Muscle of leg (tissue), 11 donors: ENCODE results near the gene PLA2G6. TPM values are rescaled to one million over a fixed set of nuclear protein-coding genes. Genes with fewer than 3 reads are reported as not detected.

Experiments
- DNase-seq: peaks from one replicate; pipeline ENCODE4 v3.0.0; 2013
- H3K27ac ChIP-seq: one replicate; pipeline ENCODE4 v1.5.1; 2013; ENCODE audit warnings: mild to moderate bottlenecking, low read length, control low read depth
- H3K27me3 ChIP-seq: one replicate; pipeline ENCODE4 v1.6.1; 2013; ENCODE audit warnings: low read length; ENCODE audit not compliant: control insufficient read depth, insufficient read depth
- H3K36me3 ChIP-seq: one replicate; pipeline ENCODE4 v1.6.1; 2013; ENCODE audit warnings: low read length; ENCODE audit not compliant: control insufficient read depth, insufficient read depth
- H3K4me1 ChIP-seq: one replicate; pipeline ENCODE4 v1.6.1; 2013; ENCODE audit warnings: low read length; ENCODE audit not compliant: control insufficient read depth, insufficient read depth
- H3K4me3 ChIP-seq: one replicate; pipeline ENCODE4 v1.5.1; 2013; ENCODE audit warnings: low read length, control low read depth
- H3K9me3 ChIP-seq: replicated peaks from 2 replicates; pipeline ENCODE4 v1.6.1; 2013; ENCODE audit warnings: low read depth, low read length; ENCODE audit not compliant: control insufficient read depth
- whole genome bisulfite sequencing: methylation state at CpG from one replicate; pipeline ENCODE4 v1.1.5; 2013; ENCODE audit warnings: missing lambda C conversion rate; ENCODE audit not compliant: insufficient coverage; 5-methylcytosine and 5-hydroxymethylcytosine counted together
- polyA plus RNA-seq, 8 donors: library from polyadenylated mRNA; unstranded; fragments of 120-200 nt; gene quantifications; one replicate each; pipeline versions ENCODE4 v1.2.1 to v1.2.3, GENCODE V29; 2013; ENCODE audit warnings: inconsistent platforms in 1 of 8, low replicate concordance in 1 of 8; ENCODE audit not compliant: insufficient read length in 8 of 8, insufficient read depth in 1 of 8
- total RNA-seq: library from RNA; stranded (reverse); fragments of 120-200 nt; gene quantifications from one replicate; pipeline ENCODE4 v1.2.4, GENCODE V29; 2013

The PLA2G6 gene
- total and polyA plus RNA-seq, 9 donors, result 6.3 to 14.2 (median 10.1) TPM

GRCh38 chr22:38072322-38073149, 109.1 kb downstream of the PLA2G6 start:
- H3K4me1 ChIP-seq, result peaks cover 51% of the 10 kb centered on the region
- H3K4me3 ChIP-seq, result no peak overlapping the region
- no peaks in the 10 kb centered on the region for H3K27me3 ChIP-seq
- WGBS, result 90% methylated on average over 24 of the region's 25 CpGs
- peaks cover 44% of the 10 kb centered on the region for H3K36me3 ChIP-seq
- no peak for DNase-seq
- H3K9me3 ChIP-seq, result no peaks in the 10 kb centered on the region
- no peak overlapping the region for H3K27ac ChIP-seq

- peaks cover 44% of the 10 kb centered on the region for H3K36me3 ChIP-seq
Observed at GRCh38 chr22:38071421-38072321, 110.0 kb downstream of the PLA2G6 start.

DNA sequence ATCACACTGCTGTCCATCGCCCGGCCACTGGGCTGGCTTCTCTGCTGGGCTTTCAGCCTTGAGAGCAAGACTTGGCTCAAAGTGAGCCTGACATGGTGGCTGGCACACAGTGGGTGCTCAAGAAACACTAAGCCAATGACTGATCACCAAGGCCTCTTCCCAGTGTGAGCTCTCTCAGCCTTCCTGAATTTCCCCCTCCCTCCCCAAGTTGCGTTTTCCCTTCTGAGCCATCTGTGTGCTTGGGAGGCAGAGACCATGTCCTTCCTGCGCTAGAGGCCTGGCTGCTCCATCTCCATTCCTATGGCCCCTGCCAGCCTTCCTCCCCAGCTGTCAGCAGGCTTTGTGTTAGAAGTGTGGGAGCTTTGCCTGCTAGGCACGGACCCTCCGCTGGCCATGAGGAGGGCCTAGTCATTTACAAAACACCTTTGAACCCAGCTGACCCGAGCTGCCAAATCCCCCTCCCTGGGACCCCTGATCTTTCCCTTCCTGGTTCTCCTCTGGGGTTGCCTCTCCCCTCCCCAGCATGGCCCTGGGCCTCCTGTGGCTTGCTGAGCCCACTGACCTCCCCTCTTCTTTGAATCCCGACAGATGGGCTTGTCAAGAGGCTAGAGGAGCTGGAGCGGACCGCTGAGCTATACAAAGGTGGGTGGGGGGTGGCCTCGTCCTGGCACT, 111.2 kb downstream of the PLA2G6 start:
- Histone ChIP-seq H3K4me1 (peaks cover 60% of the 10 kb centered on the region), H3K36me3 (peaks cover 51% of the 10 kb centered on the region), H3K27ac (peak overlapping the region; percentile 94), H3K4me3 (no peak overlapping the region), H3K27me3 (no peaks in the 10 kb centered on the region), H3K9me3 (no peaks in the 10 kb centered on the region)
- no peak for DNase-seq
- WGBS, result 63% methylated on average over 5 of the region's 11 CpGs

More at GRCh38 chr22:38071421-38072321, 110.0 kb downstream of the PLA2G6 start:
- Histone ChIP-seq H3K9me3 (no peaks in the 10 kb centered on the region), H3K4me3 (no peak overlapping the region), H3K27me3 (no peaks in the 10 kb centered on the region), H3K27ac (peak overlapping the region; percentile 94), H3K4me1 (peaks cover 58% of the 10 kb centered on the region)
- DNase-seq, result no peak
- 85% methylated on average over 21 of the region's 22 CpGs for WGBS

DNA sequence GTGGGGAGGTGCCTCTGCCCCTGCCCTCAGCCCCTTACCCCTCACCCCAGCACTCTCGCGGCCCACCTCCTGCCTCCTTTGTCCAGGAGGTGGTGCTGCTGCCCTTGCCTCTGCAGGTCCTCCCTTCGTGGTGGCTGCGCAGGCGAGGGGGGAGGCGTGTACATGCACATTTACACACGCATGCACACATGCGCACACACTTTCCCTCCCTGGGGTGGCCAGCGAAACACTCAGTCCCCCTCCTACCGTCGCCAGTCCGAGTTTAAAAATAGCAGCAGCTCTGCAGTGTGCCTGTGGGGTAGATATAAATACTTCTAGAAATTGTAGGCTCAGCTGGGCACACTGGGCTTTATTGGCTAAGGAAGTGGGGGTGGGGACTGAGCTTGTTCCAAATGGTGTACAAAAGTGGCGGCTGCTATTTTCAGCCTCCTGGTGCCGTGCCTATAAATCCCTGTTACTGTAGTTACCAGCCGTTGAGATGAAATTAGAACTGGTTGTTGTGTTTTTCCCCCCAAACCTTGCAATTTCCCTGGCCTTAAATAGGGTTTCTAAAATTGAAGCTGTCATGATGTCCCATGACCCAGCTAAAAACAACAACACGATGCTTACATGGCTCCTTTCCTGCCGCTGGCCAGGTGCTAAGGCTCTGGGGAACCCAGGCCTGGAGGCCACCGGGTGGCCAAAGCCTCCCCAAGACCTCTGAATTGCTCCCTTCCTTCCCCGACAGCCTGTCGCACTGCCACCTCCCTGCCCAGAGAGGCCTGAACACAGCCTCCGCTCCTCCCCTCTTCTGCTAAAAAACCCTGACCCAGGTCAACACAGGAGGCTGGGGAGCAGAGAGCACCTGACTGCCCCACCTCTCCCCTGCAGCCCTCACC, 112.0 kb downstream of the PLA2G6 start:
- WGBS, result 54% methylated on average over 6 of the region's 21 CpGs
- peak; percentile 84 for DNase-seq
- no peaks in the 10 kb centered on the region for H3K9me3 ChIP-seq
- peak overlapping the region; percentile 94 for H3K27ac ChIP-seq
- H3K36me3 ChIP-seq, result peaks cover 59% of the 10 kb centered on the region
- H3K4me3 ChIP-seq, result peak overlapping the region; percentile 21
- H3K27me3 ChIP-seq, result no peaks in the 10 kb centered on the region
- H3K4me1 ChIP-seq, result peaks cover 60% of the 10 kb centered on the region

- WGBS, result 75% methylated on average over 7 of the region's 13 CpGs
- DNase-seq, result no peak
- H3K27me3 ChIP-seq, result no peaks in the 10 kb centered on the region
- peak overlapping the region; percentile 21 for H3K4me3 ChIP-seq
- peaks cover 54% of the 10 kb centered on the region for H3K36me3 ChIP-seq
- peak overlapping the region; percentile 94 for H3K27ac ChIP-seq
- no peaks in the 10 kb centered on the region for H3K9me3 ChIP-seq
- peaks cover 60% of the 10 kb centered on the region for H3K4me1 ChIP-seq
Observed at GRCh38 chr22:38068641-38069371, 112.8 kb downstream of the PLA2G6 start.

- 86% methylated on average over 13 of the region's 13 CpGs for WGBS
- no peak for DNase-seq
- H3K36me3 ChIP-seq, result peaks cover 49% of the 10 kb centered on the region
- no peaks in the 10 kb centered on the region for H3K27me3 ChIP-seq
- no peak overlapping the region for H3K4me3 ChIP-seq
- H3K27ac ChIP-seq, result no peak overlapping the region
- peaks cover 60% of the 10 kb centered on the region for H3K4me1 ChIP-seq
- no peaks in the 10 kb centered on the region for H3K9me3 ChIP-seq
Observed at GRCh38 chr22:38067761-38068360, 113.8 kb downstream of the PLA2G6 start.

DNA sequence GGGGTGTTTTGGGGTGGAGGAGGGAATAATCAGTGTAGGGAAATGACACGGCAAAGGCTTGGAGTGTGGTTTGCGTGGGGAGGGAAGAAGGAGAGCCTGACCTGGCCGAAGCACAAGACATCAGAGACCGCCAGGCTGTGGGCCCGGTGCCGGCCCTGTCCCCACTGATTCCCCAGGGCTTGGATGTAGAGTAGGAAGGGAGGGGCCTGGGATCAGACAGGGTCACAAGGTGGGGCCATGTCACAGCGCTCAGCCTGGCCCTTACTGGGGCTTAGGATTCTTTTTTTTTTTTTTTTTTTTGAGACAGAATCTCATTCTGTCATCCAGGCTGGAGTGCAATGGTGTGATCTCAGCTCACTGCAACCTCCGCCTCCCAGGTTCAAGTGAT, 114.6 kb downstream of the PLA2G6 start:
- H3K4me3 ChIP-seq, result no peak overlapping the region
- peaks cover 54% of the 10 kb centered on the region for H3K4me1 ChIP-seq
- no peaks in the 10 kb centered on the region for H3K9me3 ChIP-seq
- no peak overlapping the region for H3K27ac ChIP-seq
- no peaks in the 10 kb centered on the region for H3K27me3 ChIP-seq
- 59% methylated on average over 6 of the region's 8 CpGs for WGBS
- DNase-seq, result no peak
- peaks cover 42% of the 10 kb centered on the region for H3K36me3 ChIP-seq

GRCh38 chr22:38066381-38067027, 115.1 kb downstream of the PLA2G6 start:
- WGBS, result 88% methylated on average over 11 of the region's 13 CpGs
- peaks cover 36% of the 10 kb centered on the region for H3K36me3 ChIP-seq
- no peak overlapping the region for H3K27ac ChIP-seq
- H3K4me3 ChIP-seq, result no peak overlapping the region
- H3K9me3 ChIP-seq, result no peaks in the 10 kb centered on the region
- H3K27me3 ChIP-seq, result no peaks in the 10 kb centered on the region
- peaks cover 49% of the 10 kb centered on the region for H3K4me1 ChIP-seq
- no peak for DNase-seq
